Activated CD4-positive, alpha-beta T cell treated with anti-CD3 and anti-CD28 coated beads, Interleukin-2, amount 50 U/mL, for 48 hours (primary cell): ENCODE results near the gene CTSL.

Experiments used
- DNase-seq, 2 experiments: peaks; one replicate each; pipeline ENCODE4 v3.0.0-alpha.2; 2020

CTSL gene

DNA sequence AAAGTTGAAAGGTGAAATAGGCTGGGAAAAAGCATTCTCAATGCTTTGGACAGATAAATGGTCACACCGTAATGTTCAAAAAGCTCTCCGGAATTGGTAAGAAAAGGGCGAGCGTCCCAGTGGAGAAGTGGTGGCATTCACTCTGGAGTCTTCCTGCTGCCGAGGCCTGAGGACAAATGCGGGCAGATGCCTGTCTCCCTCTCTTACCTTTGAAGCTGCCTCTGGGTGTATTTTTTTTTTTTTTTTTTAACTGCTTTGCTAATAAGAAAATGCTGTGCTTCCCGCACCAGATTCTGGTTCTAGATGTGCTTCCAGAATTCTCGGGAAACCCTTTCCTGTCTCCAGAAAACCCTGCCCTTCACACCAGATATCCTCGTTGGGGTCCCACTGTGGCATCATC is 24.4 kb upstream of the CTSL start:
- DNase-seq = no peak

DNA sequence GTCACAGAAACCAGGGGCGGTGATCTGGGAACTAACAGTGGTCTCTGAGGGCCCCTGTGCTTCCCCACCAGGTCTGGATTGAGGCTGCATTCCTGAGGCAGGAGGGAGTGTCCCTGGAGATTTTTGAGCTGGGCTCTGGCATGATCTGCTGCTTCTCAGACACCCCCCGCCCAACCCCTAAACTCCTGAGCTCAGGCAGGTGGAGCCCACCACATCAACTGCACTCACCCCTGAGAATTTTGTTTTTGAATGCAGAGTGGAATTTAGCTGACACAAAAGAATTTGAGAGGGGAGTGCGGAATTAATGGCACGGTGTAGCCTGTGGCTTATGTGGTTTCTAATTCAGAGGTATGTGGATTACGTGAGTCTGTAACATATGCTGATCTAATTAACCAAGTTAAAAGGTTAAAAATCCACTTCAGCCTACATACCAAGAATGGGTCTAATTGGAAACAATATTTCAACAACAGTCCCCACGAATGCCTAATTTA is 23.9 kb upstream of the CTSL start:
- DNase-seq = no peak

DNA sequence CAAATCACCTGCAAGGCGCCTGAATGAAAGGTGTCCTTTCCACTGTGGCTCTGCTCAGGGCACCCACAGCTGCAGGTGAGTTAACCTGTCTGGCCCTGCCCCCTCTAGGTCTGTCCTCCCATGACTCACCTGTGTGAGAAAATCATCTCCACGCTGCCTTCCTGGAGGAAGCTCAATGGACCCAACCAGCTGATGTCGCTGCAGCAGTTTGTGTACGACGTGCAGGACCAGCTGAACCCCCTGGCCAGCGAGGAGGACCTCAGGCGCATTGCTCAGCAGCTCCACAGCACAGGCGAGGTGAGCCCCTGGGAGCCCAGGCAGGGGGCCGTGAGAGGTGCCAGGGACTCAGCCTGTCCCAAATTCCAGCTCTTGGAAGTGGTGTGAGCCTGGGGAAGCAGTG is 23.0 kb upstream of the CTSL start:
- no peak for DNase-seq

DNA sequence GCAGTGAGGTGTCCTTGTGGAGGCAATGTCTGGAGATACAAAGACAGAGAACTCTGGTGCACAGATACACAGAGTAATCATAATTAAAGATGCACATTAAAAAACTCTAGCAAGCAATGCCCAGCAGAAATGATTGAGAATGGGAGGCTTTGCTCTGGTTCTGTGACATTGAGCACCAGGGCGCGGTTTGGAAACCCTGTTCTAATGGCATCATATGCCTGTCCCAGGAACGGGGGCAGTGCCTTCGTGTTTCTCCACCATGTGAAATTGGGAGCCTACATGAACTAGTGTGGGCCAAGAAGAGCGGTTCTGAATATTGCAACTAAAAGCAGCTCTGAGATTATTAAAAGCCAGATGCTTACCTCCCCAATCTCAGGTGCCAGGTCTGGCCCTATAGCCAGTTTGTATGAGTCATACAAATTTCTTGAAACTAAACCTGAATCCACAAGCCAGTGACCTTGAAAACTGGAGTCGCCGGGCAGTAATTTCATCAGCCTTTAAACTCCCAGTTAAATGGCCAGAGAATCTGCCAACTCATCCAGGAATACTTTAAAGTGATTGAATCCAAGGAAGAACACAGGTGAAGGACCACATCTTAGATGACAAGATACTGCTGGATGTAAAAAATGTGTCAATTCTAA is 22.2 kb upstream of the CTSL start:
- DNase-seq = no peak

DNA sequence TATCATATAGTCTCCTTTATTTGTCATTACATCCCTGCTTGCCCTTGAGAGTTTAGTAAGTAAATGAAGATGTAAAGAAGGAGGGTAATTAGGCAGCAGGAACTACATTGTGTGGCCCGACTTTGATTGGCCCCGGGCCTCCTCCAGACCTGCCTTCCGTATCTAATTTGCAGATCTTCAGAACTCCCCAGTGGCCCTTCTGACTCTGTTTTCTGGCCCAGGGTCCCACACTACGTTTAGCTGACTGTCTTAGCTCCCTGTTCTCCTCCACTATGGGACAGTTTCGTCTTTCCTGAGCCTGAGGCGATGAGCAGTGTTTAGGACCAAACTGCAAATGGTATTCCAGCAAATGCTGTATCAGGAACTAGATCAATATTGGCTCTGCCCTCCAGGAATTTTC is 21.6 kb upstream of the CTSL start:
- DNase-seq = no peak

DNA sequence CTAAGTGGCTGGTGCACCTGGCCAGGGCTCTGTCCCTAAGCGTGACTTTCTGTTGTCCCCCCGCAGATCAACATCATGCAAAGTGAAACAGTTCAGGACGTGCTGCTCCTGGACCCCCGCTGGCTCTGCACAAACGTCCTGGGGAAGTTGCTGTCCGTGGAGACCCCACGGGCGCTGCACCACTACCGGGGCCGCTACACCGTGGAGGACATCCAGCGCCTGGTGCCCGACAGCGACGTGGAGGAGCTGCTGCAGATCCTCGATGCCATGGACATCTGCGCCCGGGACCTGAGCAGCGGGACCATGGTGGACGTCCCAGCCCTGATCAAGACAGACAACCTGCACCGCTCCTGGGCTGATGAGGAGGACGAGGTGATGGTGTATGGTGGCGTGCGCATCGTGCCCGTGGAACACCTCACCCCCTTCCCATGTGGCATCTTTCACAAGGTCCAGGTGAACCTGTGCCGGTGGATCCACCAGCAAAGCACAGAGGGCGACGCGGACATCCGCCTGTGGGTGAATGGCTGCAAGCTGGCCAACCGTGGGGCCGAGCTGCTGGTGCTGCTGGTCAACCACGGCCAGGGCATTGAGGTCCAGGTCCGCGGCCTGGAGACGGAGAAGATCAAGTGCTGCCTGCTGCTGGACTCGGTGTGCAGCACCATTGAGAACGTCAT is 19.7 kb upstream of the CTSL start:
- DNase-seq = no peak

DNA sequence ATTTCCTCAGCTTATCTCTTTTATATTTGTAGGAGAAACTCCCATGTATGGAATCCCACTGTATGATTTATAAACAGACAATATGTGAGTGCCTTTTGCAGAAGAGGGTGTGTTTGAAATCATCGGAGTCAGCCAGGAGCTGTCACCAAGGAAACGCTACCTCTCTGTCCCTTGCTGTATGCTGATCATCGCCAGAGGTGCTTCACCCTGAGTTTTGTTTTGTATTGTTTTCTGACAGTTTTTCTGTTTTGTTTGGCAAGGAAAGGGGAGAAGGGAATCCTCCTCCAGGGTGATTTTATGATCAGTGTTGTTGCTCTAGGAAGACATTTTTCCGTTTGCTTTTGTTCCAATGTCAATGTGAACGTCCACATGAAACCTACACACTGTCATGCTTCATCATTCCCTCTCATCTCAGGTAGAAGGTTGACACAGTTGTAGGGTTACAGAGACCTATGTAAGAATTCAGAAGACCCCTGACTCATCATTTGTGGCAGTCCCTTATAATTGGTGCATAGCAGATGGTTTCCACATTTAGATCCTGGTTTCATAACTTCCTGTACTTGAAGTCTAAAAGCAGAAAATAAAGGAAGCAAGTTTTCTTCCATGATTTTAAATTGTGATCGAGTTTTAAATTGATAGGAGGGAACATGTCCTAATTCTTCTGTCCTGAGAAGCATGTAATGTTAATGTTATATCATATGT is 18.0 kb upstream of the CTSL start:
- DNase-seq = no peak

DNA sequence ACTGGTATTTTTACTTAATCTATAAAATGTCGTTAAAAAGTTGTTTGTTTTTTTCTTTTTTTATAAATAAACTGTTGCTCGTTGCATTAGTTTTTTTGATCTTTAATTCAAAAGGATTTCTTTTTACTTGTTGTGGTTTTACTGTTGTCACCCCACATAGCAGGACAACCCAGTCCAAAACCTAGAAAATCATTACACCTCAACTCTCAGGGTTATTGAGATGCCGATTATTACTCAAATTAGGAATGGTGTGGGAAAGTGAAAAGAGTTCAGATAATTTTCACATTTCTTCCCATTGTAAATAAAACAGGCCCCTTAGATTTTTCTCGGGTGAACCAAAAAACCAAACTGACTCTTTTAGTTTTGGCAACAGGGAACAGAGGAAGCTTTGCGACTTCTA is 17.4 kb upstream of the CTSL start:
- no peak for DNase-seq

DNA sequence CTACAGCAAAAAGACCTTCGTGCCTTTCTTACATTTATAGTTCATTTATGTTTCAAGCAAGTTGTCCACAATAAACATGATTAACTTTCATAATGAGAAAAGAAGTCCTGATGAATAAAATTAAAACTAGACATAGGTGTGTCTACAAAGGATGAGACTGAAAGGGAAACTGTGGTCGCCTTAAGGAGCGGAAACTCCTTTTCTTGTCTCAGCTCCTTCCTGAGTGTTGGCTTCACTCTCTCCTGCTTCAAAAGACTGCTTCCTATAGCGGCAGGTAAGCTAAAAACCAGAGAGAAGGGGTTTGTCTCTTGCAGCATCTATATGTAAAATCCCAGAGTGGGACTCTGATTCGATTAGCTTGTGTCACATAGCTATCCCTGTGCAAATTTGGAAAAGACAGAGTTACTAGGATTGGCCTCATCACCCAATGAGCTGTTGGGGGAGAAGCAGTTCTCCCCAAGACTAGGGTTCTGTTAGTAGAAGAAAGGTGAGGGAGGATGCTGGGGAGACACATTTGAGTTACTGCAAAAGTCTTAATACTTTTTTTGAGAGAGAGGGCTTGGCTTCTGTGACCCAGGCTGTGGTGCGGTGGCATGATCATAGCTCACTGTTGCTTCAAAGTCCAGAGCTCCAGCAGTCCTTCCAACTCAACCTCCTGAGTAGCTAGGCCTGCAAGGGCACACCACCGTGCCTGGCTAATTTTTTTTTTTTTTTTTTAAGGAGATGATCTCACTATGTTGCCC is 16.8 kb upstream of the CTSL start:
- DNase-seq = peak in 1 of 2 experiments; percentile 25

DNA sequence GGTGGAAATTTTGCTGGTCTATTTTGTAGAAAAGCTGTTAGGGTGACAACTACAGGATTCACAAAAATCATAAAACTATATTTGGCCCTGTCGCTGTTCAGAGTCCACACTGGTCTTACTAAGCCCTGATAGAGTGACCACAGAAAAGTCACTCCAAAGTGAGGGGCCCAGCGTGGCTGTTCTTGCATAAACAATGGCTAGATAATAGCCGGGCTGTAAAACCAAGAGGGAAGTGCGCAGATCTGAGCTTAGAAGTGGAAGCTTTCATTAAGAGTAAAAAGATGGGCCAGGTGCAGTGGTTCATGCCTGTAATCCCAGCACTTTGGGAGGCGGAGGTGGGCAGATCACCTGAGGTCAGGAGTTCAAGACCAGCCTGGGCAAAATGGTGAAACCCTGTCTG is 15.5 kb upstream of the CTSL start:
- no peak for DNase-seq

DNA sequence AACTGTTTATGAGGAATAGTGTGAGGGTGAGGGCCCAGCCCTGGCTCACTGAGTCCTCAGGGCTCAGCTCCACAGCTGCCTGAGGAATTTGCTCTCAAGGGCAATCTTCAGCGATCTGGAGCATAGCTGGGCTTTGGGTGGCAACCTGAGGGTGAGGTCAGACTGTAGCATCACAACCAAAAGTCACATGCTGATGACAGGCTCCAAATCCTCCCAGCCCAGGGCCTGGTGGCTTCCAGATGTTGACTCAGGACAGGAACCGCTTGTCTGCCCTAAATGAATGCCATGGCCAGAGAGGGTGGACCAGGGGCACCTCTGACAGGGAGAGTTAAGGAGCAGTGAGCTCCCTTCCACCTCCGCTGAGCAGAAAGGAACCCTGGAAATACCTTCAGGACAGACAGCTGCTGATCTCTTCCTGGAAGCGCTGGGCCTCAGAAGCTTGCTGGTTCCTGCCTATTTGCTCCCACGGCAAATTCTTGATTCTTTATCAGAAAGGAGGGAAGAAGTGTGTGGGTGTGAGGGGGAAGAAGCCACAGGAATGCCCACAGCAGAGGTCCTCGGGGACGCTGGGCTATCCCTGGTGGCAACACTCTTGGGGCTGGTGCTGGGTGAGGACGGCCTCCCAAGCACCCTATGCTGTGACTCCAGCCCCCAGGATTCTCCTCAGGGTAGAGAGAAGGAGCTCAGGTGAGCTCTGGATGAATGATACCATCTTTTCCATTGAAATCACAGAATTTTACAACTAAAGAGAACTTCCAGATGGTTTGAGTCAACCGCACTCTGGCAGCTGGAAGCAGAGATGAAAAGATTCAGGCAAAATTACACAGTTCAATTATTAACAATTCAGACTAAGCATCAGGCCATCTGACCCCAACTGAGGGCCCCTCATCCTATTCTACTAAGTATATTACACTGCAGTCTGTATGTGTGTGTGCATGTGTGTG is 13.8 kb upstream of the CTSL start:
- no peak for DNase-seq

DNA sequence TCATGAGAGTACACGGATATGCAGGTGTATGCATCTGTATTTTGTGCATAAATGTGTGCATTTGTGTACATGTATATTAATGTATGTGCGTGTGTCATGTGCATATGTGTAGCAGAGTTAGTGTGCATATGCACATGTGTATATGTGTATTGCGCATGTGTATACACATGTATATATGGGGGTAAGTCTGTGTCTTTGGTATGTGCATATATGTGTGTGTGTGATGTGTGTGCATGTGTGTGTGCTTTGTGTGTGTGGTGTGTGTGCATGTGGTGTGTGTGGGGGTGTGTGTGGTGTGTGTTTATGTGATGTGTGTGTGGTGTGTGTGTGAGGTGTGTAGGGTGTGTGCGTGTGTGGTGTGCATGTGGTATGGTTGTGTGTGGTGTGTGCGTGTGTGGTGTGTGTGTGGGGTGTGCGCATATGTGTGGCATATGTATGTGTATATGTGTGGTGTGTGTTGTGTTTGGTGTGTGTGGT is 13.1 kb upstream of the CTSL start:
- DNase-seq = no peak

DNA sequence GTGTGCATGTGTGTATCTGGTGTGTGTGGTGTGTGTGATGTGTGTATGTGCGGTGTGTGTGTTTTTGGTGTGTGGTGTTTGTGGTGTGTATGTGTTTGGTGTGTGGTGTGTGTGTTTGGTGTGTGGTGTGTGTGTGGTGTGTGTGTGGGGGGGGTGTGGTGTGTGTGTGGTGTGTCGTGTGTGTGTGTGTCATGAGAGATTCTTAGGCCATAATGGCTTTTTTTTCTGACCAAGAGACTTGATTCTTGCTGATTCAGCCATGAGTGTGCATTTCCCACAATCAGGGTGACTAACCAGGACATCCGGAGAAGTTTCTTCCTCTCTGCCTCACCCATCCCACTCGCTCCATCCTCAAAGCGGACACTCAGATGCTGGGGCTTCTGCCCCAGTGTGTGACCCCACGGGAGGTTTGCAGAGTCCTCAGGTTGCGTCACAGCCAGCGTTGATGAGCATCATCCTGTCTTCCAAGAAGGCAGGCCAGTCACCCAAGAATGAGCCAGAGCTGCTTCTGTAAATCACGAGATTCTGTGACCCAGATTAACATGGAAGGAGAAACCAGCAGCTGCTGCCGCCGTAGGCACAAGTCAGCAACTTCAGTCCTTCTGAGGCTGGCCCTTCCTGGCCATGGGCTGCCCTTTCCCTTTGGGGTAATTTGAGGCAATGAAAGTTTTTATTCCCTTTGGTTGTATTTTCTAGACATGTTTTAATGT is 12.5 kb upstream of the CTSL start:
- peak; percentile 52 to 64 for DNase-seq

DNA sequence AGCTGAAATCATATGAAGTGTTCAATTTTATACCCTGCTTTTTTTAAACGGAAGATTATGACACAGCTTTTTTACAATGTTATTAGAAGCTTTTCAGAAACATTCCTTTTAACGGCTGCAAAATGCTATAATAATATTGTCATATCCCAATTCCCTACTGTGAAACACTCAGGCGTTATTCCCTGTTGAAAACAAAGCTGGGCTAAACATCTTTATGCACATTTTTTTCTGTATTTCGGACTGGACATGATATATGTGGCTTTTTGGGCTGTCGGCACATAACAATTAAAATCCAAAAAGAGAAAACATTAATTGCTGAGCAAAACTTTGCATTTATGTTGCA is 12.0 kb upstream of the CTSL start:
- no peak for DNase-seq

DNA sequence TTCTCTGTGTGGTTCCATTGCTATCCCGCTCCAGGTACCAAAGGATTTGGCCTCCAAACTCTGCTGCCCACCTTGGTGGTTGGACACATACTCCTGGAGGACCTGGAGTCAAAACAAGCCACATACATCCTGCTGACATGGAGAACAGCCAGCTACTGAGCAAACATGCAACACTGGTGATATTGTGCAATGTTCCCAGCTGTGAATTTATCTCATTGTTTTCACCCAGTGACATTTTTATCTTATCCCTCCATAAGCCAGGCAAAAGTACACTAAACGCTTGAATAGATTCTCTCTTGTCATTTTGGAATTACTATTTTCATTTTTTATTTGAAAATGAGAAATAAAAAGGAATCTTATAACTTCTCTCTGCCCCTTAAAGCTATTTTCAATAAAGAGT is 11.1 kb upstream of the CTSL start:
- no peak for DNase-seq

DNA sequence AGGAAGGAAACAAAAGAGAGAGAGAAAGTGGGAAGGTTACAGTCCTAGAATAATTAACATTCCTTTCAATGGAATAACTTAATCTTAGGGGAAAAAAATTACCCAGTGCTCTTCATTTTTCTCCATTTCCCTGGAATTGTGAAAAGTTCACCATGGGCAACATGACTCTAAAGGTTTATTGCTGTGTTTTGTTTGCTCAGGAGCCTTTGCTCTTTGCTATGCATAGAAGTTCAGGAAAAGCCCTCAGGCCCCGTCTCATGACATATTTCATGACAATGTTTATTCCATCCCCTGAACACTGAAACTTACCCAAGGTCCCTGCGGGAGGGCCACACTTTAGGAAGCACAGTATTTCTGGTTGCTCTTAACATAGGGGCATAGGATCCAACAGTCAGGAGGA is 9.8 kb upstream of the CTSL start:
- no peak for DNase-seq

DNA sequence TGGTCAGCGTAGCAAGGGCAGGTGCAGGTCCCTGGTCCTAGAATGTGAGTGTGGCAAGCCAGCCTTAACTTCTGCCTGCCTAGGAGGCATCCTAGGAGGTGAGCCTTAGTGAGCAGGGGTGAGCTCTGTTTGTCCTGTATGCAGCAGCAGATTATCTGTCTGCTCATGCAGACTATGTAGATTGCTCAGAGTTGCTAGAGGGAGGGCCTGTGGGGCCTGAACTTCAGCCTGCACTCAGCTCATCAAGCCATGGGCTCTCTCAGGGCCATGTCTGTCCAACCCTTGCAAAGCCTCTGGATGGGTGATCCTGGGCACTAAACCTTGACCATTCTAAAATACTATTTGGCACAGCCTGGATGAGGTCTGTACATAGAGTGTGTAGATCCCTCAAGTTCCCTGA is 8.5 kb upstream of the CTSL start:
- no peak for DNase-seq

DNA sequence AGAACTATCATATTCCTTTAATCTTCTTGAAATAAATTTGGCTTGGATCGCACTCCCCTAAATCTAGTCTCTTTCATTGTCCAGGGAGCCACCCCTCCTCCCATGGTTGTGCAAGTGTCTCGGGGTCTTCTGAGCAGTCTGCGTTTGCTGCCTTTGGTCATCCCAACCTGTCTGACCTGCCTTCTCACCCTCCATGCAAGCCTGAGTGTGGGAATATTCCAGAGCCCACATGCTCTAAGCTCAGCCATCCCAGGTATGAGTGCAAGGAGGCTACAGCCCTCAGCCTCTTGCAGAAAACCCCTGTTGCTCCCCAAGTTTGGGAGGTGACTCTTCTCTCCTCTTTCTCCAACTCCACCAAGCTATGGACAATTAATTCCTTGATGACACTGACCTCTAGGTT is 7.7 kb upstream of the CTSL start:
- DNase-seq = no peak

DNA sequence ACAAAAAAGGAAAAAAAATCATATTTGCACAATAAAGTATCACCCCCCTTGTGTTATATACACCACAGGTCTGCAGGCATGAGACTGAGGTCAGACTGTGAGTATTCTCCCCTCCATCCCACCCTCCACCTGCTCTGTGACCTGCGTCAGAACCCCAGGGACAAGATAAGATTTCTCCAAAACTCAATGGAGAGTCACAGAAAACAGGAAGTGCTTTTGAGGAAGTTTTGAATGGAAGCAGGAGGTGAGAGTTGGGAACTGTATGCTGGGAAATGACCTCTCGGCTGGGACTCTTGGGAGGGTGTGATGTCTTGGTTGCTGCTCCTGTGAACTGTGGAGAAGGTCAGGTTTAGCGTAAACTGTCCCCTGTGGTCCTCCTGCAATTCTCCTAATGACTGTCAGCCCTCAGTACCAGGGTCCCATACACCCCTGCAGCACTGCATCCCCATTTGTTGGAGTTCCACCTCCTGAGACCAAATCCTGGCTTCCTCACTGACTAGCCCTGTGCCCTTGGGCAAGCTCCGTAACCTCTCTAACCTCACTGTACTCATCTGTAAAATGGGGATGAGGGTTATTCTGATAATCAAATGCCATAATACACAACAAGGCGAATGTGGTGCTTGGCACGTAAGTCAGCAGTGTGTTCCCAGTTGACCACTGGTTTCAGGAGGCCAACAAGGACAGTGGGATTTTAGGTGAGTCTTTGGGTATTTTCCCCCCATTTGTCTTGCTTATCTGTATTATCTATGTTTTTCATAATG is 6.9 kb upstream of the CTSL start:
- DNase-seq = no peak

DNA sequence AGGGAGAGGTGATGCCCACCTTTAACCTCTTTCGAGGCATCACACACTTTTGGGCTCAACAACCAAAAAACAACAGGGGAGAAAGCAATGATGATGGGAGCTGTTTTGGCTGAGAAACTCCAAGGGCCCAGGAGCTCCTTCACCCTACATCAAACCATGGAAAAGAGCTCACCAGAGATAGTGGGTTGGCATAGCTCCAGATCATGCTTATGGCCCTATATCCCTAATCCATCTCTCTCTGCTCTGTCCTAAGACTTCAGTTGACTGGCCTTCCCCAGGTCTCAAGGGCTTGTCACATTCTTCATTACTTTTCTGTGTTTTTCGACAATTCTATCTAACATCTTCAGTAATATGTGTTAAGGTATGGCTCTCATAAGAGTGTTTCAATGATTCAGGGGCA is 5.7 kb upstream of the CTSL start:
- no peak for DNase-seq
